Measurements from ENCODE around the gene USP48.
"Not testable (repeated sequence)": the region's sequence is repeated elsewhere in the genome, so short reads cannot be mapped to it uniquely, and the experiment has no call there.

USP48 gene

DNA sequence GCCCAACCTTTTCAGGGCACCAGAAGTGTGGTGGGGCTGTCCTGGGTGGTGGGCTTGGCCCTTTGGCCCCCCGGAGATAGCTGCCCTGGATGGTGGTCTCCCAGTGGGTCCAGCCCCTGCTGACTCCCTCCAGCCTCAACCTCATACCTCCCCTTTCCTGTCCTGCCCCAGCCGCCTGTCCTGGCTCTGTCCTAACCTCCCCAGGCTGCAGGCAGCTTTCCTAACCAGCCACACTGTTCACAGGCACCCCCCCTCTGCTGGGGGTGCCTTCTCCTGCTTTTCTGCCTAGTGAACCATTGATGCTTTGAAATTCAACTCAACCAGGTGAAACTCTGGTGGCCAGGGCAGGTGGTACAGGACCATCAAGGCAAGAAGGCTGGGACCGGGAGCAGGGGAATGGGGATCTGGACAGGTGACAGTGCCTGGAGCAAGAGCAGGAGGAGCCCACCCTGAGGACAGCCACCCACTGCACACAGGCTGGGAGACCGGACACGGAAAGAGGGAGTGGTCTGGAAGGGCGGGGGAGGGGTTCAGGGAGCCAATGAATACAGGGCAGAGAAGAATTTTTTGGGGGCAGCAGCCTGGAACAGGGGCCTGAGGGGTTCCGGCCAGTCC lies 149.7 kb downstream of the USP48 start:
- DNase-seq = no peak

DNA sequence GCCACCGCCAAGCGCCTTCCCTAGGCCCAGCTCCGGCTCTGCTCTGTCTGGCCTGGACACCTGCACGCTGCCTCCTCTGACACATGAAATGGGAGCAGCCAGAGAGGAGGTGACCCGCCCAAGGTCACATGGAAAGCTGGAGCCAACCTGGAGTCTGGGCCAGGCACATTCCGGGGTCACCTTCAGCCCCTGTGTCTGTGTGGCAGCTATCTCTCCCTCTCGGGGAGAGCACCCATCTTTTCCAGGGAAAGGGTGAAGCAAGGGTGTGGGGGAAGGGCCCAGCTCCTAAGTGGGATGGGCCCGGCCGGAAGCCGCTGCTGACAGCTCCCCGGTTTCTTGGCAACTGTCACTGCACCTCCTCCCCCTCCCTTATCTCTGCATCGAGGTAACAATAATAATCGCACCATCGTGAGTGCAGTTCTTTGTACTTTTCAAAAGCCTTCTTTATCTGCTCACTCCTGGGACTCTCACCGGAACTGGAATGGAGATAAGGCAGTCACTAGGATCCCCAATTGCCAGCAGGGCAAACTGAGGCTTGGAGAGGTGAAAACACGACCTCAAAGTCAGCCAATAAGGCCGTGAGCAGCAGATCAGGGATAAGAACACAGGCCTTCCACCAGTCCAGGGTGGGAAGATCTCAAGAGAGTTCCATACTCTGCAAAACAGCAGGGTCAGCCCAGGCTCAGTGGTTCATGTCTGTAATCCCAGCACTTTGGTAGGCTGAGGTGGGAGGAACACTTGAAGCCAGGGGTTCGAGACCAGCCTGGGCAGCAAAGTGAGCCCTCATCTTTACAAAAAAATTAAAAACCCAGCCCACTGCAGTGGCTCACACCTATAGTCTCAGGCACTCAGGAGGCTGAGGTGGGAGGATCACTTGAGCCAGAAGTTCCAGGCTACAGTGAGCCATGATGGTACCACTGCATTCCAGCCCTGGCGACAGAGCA lies 150.7 kb downstream of the USP48 start:
- DNase-seq = no peak

DNA sequence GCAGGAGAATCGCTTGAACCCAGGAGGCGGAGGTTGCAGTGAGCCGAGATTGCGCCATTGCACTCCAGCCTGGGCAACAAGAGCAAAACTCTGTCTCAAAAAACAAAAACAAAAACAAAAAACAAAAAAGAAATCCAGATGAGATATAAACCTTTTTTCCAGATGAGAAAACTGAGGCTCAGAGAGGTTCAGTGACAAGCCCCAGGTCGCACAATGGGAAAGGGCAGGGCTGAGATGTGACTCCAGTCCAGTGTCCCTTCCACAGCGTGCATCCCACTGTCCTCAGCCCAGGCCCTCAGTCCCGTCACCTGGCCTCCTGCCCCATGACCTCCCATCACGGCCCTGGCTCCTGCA lies 151.4 kb downstream of the USP48 start:
- DNase-seq = not testable (repeated sequence)

DNA sequence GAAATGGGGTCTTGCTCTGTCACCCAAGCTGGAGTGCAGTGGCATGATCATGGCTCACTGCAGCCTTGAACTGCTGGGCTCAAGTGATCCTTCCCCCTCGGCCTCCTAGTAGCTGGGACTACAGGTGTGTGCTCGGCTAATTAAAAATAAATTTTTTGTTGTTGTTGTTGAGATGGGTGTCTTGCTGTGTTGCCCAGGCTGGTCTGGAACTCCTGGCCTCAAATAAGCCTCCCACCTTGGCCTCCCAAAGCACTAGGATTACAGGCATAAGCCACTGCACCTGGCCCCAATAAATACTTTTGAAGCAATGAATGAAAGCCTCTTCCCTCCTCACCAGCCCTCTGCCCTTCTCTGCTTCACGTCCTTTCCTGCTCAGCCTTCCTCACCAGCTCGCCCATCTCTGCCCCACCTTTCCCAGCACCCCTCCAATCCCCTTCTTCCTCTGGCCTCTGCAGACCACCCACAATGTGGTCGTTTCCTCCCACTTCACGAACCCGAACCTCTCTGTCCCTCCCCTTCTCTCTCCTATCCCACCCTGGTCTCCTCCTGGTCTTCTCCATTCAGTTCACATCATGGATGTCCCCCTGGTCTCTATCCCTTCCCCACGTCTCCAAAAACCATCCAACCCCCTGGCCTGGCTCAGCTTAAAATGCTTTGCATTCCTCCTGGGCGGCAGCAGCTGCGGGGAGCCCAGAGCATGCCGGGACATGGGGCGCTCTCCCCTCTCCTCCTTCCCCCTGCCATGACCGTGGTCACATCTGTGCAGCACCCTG lies 152.2 kb downstream of the USP48 start:
- no peak for DNase-seq

DNA sequence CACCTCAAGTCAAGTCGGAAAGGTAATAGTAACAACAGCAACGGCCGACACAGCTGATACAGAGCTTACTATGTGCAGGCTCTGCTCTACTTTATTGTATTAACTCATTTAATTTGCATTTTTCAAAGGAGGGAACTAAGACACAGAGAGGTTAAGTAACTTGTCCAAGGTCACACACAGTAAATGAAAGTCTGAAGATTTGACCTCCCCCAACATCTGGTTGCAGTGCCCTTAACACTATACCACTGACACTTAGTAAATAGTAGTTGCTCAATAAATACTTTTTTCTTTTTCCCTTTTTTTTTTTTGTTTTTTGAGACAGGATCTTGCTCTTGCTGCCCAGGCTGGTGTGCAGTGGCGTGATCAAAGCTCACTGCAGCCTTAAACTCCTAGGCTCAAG lies 153.0 kb downstream of the USP48 start:
- no peak for DNase-seq

DNA sequence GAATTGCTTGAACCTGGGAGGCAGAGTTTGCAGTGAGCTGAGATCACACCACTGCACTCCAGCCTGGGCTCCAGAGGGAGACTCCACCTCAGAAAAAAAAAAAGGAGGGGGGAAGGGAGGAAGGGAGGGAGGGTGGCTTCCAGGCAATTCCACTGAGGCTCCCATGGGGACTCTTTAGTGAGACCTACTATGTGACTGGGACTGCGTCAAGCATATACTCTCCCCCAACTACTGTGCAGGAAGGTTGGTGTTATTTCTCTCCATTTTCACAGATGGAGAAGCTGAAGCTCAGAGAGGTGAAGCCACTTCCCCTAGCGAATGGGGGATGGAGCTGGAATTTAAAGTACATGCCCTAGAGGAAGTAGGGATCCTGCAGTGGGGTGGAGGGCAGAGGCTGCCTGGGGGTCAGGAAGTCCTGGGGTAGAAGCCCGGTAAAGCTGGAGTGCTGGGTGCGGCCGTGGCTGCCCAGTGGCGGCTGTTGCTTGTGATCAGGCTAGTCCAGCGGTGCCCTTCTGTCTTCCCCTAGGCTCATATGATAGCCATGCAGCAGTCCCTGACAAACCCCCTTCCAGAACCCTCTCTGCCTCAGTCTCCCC lies 154.1 kb downstream of the USP48 start:
- DNase-seq = no peak
